GM12801 (cell line): ENCODE measurements around the gene TMEM130.

ENCODE experiments used
- CTCF ChIP-seq: IDR thresholded peaks from one replicate; pipeline ENCODE4 v1.5.1; 2011; ENCODE audit warnings: control low read depth; ENCODE audit not compliant: insufficient read length; ENCODE audit errors: extremely low read depth

TMEM130 gene

GRCh38 chr7:98884416-98884815 is 14.6 kb upstream of the TMEM130 start:
- no peak for TF ChIP-seq CTCF

GRCh38 chr7:98881561-98882315 is 11.9 kb upstream of the TMEM130 start:
- TF ChIP-seq CTCF: no peak

GRCh38 chr7:98880485-98880884 is 10.7 kb upstream of the TMEM130 start:
- TF ChIP-seq CTCF: no peak

GRCh38 chr7:98879979-98880315 is 10.1 kb upstream of the TMEM130 start:
- TF ChIP-seq CTCF: no peak

GRCh38 chr7:98879198-98879978 is 9.6 kb upstream of the TMEM130 start:
- TF ChIP-seq CTCF: no peak

- TF ChIP-seq CTCF: no peak
These were observed 8.8 kb upstream of the TMEM130 start, which contains the start of gene TRRAP for GRCh38 chr7:98878365-98879197. Gene TRRAP (plus strand): TSS chr7:98878532. CDS start chr7:98881151, 2,619 bp downstream.
